ENCODE results near the gene NDUFV2.
"Not testable (repeated sequence)": the region's sequence is repeated elsewhere in the genome, so short reads cannot be mapped to it uniquely, and the experiment has no call there.

NDUFV2 gene

DNA sequence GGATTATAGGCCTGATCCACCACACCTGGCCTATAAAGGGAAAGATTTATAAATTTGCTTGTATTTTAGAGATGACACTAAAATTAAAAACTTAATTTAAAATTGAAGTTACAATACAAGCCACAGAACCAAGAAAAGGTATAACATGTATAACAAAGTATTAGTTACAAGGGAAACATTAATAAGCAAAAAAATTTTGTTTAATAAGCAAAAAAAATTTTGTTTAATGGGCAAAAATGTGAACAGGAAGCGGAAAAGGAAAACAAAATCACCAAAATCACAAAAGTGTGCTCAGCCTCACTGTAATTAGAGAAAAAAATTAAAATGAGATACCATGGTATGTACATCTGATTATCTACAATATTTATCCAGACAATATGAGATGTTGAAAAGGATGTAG is 15.9 kb upstream of the NDUFV2 start:
- H3K36me3 ChIP-seq (ENCODE audit: low read length): no peaks in the 10 kb centered on the region
- H3K4me2 ChIP-seq (ENCODE audit: low read depth, low read length, poor library complexity, severe bottlenecking): no peak overlapping the region
- H2AFZ ChIP-seq (ENCODE audit: low read depth, low read length, severe bottlenecking): no peak overlapping the region
- no peaks in the 10 kb centered on the region for H3F3A ChIP-seq (ENCODE audit: insufficient read depth)
- no peaks in the 10 kb centered on the region for H4K20me1 ChIP-seq (ENCODE audit: low read depth, low read length)
- no peaks in the 10 kb centered on the region for H3K27me3 ChIP-seq (ENCODE audit: low read length)
- H3K9me3 ChIP-seq (ENCODE audit: insufficient read depth, low read length): no peaks in the 10 kb centered on the region
- H3K9me2 ChIP-seq (replicated peaks; ENCODE audit: insufficient read depth, low read length): no peaks in the 10 kb centered on the region
- no peak overlapping the region for H3K27ac ChIP-seq (ENCODE audit: low read depth, low read length)
- TF ChIP-seq, protein P1, sequence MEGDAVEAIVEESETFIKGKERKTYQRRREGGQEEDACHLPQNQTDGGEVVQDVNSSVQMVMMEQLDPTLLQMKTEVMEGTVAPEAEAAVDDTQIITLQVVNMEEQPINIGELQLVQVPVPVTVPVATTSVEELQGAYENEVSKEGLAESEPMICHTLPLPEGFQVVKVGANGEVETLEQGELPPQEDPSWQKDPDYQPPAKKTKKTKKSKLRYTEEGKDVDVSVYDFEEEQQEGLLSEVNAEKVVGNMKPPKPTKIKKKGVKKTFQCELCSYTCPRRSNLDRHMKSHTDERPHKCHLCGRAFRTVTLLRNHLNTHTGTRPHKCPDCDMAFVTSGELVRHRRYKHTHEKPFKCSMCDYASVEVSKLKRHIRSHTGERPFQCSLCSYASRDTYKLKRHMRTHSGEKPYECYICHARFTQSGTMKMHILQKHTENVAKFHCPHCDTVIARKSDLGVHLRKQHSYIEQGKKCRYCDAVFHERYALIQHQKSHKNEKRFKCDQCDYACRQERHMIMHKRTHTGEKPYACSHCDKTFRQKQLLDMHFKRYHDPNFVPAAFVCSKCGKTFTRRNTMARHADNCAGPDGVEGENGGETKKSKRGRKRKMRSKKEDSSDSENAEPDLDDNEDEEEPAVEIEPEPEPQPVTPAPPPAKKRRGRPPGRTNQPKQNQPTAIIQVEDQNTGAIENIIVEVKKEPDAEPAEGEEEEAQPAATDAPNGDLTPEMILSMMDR (IDR thresholded peaks at IDR 0.05; ENCODE audit: insufficient read depth, low read length, poor library complexity, severe bottlenecking): no peak
- TF ChIP-seq EZH2phosphoT487 (conservative IDR thresholded peaks at IDR 0.05; ENCODE audit: low read length): no peak
- H3K4me3 ChIP-seq (ENCODE audit: insufficient read depth, low read length, poor library complexity, severe bottlenecking): no peak overlapping the region
- H3K9ac ChIP-seq (ENCODE audit: low read length): no peak overlapping the region
- H3K79me2 ChIP-seq (ENCODE audit: insufficient read depth, low read length): no peaks in the 10 kb centered on the region

DNA sequence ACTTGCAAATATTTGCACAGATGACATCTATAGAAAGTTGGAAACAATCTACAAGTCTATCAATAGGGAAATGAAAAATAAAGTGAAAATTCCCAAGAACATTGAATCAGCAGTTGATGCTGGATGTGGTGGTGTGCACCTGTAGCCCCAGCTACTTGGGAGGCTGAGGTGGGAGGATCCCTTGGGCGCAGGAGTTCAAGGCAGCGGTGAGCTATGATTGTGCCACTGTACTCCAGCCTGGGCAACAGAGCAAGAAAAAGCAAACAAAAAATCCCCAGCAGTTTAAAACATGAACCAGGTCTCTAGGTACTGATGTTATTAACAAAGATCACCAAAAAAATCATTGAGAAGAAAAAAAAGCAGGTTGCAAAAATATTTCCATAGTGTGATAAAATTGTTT is 15.4 kb upstream of the NDUFV2 start:
- H3K36me3 ChIP-seq (ENCODE audit: low read length): no peaks in the 10 kb centered on the region
- no peak overlapping the region for H2AFZ ChIP-seq (ENCODE audit: low read depth, low read length, severe bottlenecking)
- H3K27ac ChIP-seq (ENCODE audit: low read depth, low read length): no peak overlapping the region
- TF ChIP-seq EZH2phosphoT487 (conservative IDR thresholded peaks at IDR 0.05; ENCODE audit: low read length): no peak
- TF ChIP-seq, protein P1 (IDR thresholded peaks at IDR 0.05; ENCODE audit: insufficient read depth, low read length, poor library complexity, severe bottlenecking): no peak
- no peaks in the 10 kb centered on the region for H3K27me3 ChIP-seq (ENCODE audit: low read length)
- H3K4me3 ChIP-seq (ENCODE audit: insufficient read depth, low read length, poor library complexity, severe bottlenecking): no peak overlapping the region
- no peaks in the 10 kb centered on the region for H4K20me1 ChIP-seq (ENCODE audit: low read depth, low read length)
- H3K9me2 ChIP-seq (replicated peaks; ENCODE audit: insufficient read depth, low read length): no peaks in the 10 kb centered on the region
- no peaks in the 10 kb centered on the region for H3K79me2 ChIP-seq (ENCODE audit: insufficient read depth, low read length)
- H3K9me3 ChIP-seq (ENCODE audit: insufficient read depth, low read length): no peaks in the 10 kb centered on the region
- no peak overlapping the region for H3K9ac ChIP-seq (ENCODE audit: low read length)
- no peaks in the 10 kb centered on the region for H3F3A ChIP-seq (ENCODE audit: insufficient read depth)
- no peak overlapping the region for H3K4me2 ChIP-seq (ENCODE audit: low read depth, low read length, poor library complexity, severe bottlenecking)

DNA sequence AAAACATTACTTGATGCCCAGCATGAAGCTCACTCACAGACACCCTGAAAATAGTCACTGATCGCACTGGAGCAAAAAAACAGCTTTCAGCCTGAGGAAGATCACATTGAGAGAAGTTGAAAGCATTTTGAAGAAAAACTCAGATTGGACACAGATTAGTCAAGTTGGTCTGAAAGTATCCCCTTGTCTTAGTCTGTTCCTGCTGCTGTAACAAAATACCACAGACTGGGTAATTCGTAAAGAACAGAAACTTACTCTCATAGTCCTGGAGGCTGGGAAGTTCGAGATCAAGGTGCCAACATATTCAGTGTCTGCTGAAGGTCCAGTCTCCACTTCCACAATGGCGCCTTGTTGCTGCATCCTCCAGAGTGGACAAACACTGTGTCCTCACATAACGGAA is 14.2 kb upstream of the NDUFV2 start:
- no peaks in the 10 kb centered on the region for H3K27me3 ChIP-seq (ENCODE audit: low read length)
- H3K36me3 ChIP-seq (ENCODE audit: low read length): no peaks in the 10 kb centered on the region
- no peaks in the 10 kb centered on the region for H3F3A ChIP-seq (ENCODE audit: insufficient read depth)
- no peak overlapping the region for H3K4me3 ChIP-seq (ENCODE audit: insufficient read depth, low read length, poor library complexity, severe bottlenecking)
- no peak overlapping the region for H3K27ac ChIP-seq (ENCODE audit: low read depth, low read length)
- no peak overlapping the region for H2AFZ ChIP-seq (ENCODE audit: low read depth, low read length, severe bottlenecking)
- no peaks in the 10 kb centered on the region for H3K9me2 ChIP-seq (replicated peaks; ENCODE audit: insufficient read depth, low read length)
- no peaks in the 10 kb centered on the region for H3K9me3 ChIP-seq (ENCODE audit: insufficient read depth, low read length)
- H3K4me2 ChIP-seq (ENCODE audit: low read depth, low read length, poor library complexity, severe bottlenecking): no peak overlapping the region
- TF ChIP-seq, protein P1 (IDR thresholded peaks at IDR 0.05; ENCODE audit: insufficient read depth, low read length, poor library complexity, severe bottlenecking): no peak
- TF ChIP-seq EZH2phosphoT487 (conservative IDR thresholded peaks at IDR 0.05; ENCODE audit: low read length): no peak
- H3K9ac ChIP-seq (ENCODE audit: low read length): no peak overlapping the region
- H3K79me2 ChIP-seq (ENCODE audit: insufficient read depth, low read length): no peaks in the 10 kb centered on the region
- no peaks in the 10 kb centered on the region for H4K20me1 ChIP-seq (ENCODE audit: low read depth, low read length)

DNA sequence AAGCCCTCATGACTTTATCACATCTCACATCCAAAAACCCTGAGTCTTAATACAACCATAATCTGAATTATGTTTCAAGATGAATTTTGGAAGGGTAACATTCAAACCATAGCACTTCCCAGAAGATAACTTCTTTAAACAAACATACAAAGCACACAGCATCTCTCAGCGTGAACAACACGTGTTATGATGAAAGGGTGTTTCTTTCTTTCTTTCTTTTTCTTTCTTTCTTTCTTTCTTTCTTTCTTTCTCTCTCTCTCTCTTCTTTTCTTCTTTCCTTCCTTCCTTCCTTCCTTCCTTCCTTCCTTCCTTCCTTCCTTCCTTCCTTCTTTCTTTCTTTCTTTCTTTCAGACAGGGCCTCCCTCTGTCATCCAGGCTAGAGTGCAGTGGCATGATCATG is 13.8 kb upstream of the NDUFV2 start:
- H3K27me3 ChIP-seq (ENCODE audit: low read length); H3K9ac ChIP-seq (ENCODE audit: low read length); H3F3A ChIP-seq (ENCODE audit: insufficient read depth); H3K9me2 ChIP-seq (replicated peaks; ENCODE audit: insufficient read depth, low read length); H4K20me1 ChIP-seq (ENCODE audit: low read depth, low read length); H2AFZ ChIP-seq (ENCODE audit: low read depth, low read length, severe bottlenecking); H3K79me2 ChIP-seq (ENCODE audit: insufficient read depth, low read length); H3K4me3 ChIP-seq (ENCODE audit: insufficient read depth, low read length, poor library complexity, severe bottlenecking); H3K9me3 ChIP-seq (ENCODE audit: insufficient read depth, low read length); H3K36me3 ChIP-seq (ENCODE audit: low read length); H3K27ac ChIP-seq (ENCODE audit: low read depth, low read length); H3K4me2 ChIP-seq (ENCODE audit: low read depth, low read length, poor library complexity, severe bottlenecking): not testable (repeated sequence)

Data from SU-DHL-6 (cell line).